Liver (tissue), 9 donors: Measurements from ENCODE around the gene TUB. TPM values are rescaled to one million over a fixed set of nuclear protein-coding genes. Genes with fewer than 3 reads are reported as not detected.

Source experiments
- DNase-seq: peaks from one replicate; pipeline ENCODE4 v3.0.0-alpha.2; 2017; ENCODE audit warnings: low spot score
- H3K27ac ChIP-seq, 2 donors: one replicate each; pipeline ENCODE4 v1.7.0; 2013; ENCODE audit warnings: inconsistent platforms in 2 of 2, low read length in 2 of 2, control low read depth in 1 of 2, low read depth in 1 of 2, mild to moderate bottlenecking in 1 of 2
- H3K27me3 ChIP-seq, 4 donors: one replicate each; pipeline versions ENCODE4 v1.6.1 to v1.7.0; 2013; ENCODE audit warnings: low read length in 3 of 4, inconsistent platforms in 1 of 4, mild to moderate bottlenecking in 1 of 4, moderate library complexity in 1 of 4; ENCODE audit not compliant: control insufficient read depth in 4 of 4, insufficient read depth in 4 of 4
- H3K36me3 ChIP-seq, 4 donors: one replicate each; pipeline versions ENCODE4 v1.6.1 to v1.7.0; 2013; ENCODE audit warnings: low read length in 3 of 4, mild to moderate bottlenecking in 3 of 4, low read depth in 1 of 4, moderate library complexity in 1 of 4; ENCODE audit not compliant: control insufficient read depth in 4 of 4, insufficient read depth in 3 of 4
- H3K4me1 ChIP-seq, 4 donors: one replicate each; pipeline versions ENCODE4 v1.6.1 to v1.7.0; 2013; ENCODE audit warnings: low read length in 3 of 4, mild to moderate bottlenecking in 3 of 4, moderate library complexity in 1 of 4; ENCODE audit not compliant: control insufficient read depth in 4 of 4, insufficient read depth in 4 of 4
- H3K4me3 ChIP-seq, 3 donors: one replicate each; pipeline versions ENCODE4 v1.6.1 to v1.7.0; 2013; ENCODE audit warnings: low read length in 3 of 3, control low read depth in 1 of 3, low read depth in 1 of 3, mild to moderate bottlenecking in 1 of 3
- H3K9ac ChIP-seq, 2 donors: one replicate each; pipeline ENCODE4 v1.7.0; 2013; ENCODE audit warnings: low read length in 2 of 2, mild to moderate bottlenecking in 2 of 2, moderate library complexity in 2 of 2, control low read depth in 1 of 2, low read depth in 1 of 2
- H3K9me3 ChIP-seq, 4 donors: one replicate each; pipeline versions ENCODE4 v1.6.1 to v1.7.0; 2013; ENCODE audit warnings: low read length in 3 of 4; ENCODE audit not compliant: control insufficient read depth in 4 of 4
- CTCF ChIP-seq: fragments of 150-350 bp; IDR thresholded peaks from 2 replicates; pipeline ENCODE4 v1.5.1; 2017; ENCODE audit warnings: improper control_type of control experiment, low read depth, low read length; ENCODE audit not compliant: missing input control
- FOXA2 ChIP-seq: IDR thresholded peaks from 2 replicates; pipeline ENCODE4 v1.6.1; 2016; ENCODE audit warnings: antibody characterized with exemption
- GABPA ChIP-seq, 2 donors: IDR thresholded peaks in 1 of 2; conservative IDR thresholded peaks in 1 of 2; 2 replicates each; pipeline ENCODE4 v1.6.1; 2016; ENCODE audit warnings: antibody characterized with exemption in 2 of 2, mild to moderate bottlenecking in 1 of 2, moderate library complexity in 1 of 2
- NR2F2 ChIP-seq: IDR thresholded peaks from 2 replicates; pipeline ENCODE4 v1.6.1; 2016; ENCODE audit warnings: antibody characterized with exemption
- RAD21 ChIP-seq, 2 donors: IDR thresholded peaks; 2 replicates each; pipeline ENCODE4 v1.6.1; 2016; ENCODE audit warnings: antibody characterized with exemption in 2 of 2, mild to moderate bottlenecking in 2 of 2
- RXRA ChIP-seq, 2 donors: IDR thresholded peaks; 2 replicates each; pipeline ENCODE4 v1.6.1; 2017 to 2018; ENCODE audit warnings: antibody characterized with exemption in 2 of 2, mild to moderate bottlenecking in 1 of 2
- SP1 ChIP-seq: IDR thresholded peaks from 2 replicates; pipeline ENCODE4 v1.6.1; 2018; ENCODE audit warnings: antibody characterized with exemption, mild to moderate bottlenecking
- TAF1 ChIP-seq: conservative IDR thresholded peaks from 2 replicates; pipeline ENCODE4 v1.6.1; 2016; ENCODE audit warnings: antibody characterized with exemption, mild to moderate bottlenecking
- YY1 ChIP-seq: IDR thresholded peaks from 2 replicates; pipeline ENCODE4 v1.6.1; 2016; ENCODE audit warnings: antibody characterized with exemption, mild to moderate bottlenecking
- WGBS: extraction: QIAGEN DNeasy Blood & Tissue Kit; methylation state at CpG from one replicate; pipeline ENCODE4 v1.1.7; 2013; 5-methylcytosine and 5-hydroxymethylcytosine counted together
- polyA plus RNA-seq, 2 donors: library from polyadenylated mRNA; stranded (reverse) in 1 of 2; unstranded in 1 of 2; fragments of 200-250 nt in 1 of 2; fragments of >200 nt in 1 of 2; fragmentation: Nextera tagmentation in 1 of 2; extraction: Ambion mirVana in 1 of 2; gene quantifications; one replicate each; pipeline versions ENCODE4 v1.2.1 to v1.2.3, GENCODE V29; 2013 to 2015
- total RNA-seq, 2 donors: library from RNA; depleted of rRNA; stranded (reverse); fragments of >200 nt; gene quantifications; one replicate each; pipeline ENCODE4 v1.2.3, GENCODE V29; 2014
- TF ChIP-seq, protein P1 (sequence below): IDR thresholded peaks from 2 replicates; pipeline ENCODE4 v1.6.1; 2016; ENCODE audit warnings: antibody characterized with exemption, mild to moderate bottlenecking
- TF ChIP-seq, protein P2 (sequence below): IDR thresholded peaks from 2 replicates; pipeline ENCODE4 v1.6.1; 2016; ENCODE audit warnings: antibody characterized with exemption
- TF ChIP-seq, protein P3 (sequence below): IDR thresholded peaks from 2 replicates; pipeline ENCODE4 v1.6.1; 2016; ENCODE audit warnings: antibody characterized with exemption
- TF ChIP-seq, protein P4 (sequence below): IDR thresholded peaks from 2 replicates; pipeline ENCODE4 v1.6.1; 2016; ENCODE audit warnings: antibody characterized with exemption
- donor health status: healthy.
- donor health status: healthy.
- donor health status: healthy.
- donor health status: healthy.
- donor health status: healthy.

The TUB gene
- total and polyA plus RNA-seq, 4 donors = 0.15 to 1.3 (median 0.66) TPM

GRCh38 chr11:8069771-8070170 lies 11.2 kb upstream of the TUB start:
- no peaks in the 10 kb centered on the region for H3K27me3 ChIP-seq
- DNase-seq = no peak
- H3K27ac ChIP-seq = peak overlapping the region in 1 of 2 donors; percentile 75
- H3K9me3 ChIP-seq = no peaks in the 10 kb centered on the region
- H3K4me1 ChIP-seq = peaks cover 4 to 17% (median 14%) of the 10 kb centered on the region in 4 donors
- 90% methylated on average over 8 of the region's 8 CpGs for WGBS
- no peaks in the 10 kb centered on the region for H3K36me3 ChIP-seq
- TF ChIP-seq, protein P1, sequence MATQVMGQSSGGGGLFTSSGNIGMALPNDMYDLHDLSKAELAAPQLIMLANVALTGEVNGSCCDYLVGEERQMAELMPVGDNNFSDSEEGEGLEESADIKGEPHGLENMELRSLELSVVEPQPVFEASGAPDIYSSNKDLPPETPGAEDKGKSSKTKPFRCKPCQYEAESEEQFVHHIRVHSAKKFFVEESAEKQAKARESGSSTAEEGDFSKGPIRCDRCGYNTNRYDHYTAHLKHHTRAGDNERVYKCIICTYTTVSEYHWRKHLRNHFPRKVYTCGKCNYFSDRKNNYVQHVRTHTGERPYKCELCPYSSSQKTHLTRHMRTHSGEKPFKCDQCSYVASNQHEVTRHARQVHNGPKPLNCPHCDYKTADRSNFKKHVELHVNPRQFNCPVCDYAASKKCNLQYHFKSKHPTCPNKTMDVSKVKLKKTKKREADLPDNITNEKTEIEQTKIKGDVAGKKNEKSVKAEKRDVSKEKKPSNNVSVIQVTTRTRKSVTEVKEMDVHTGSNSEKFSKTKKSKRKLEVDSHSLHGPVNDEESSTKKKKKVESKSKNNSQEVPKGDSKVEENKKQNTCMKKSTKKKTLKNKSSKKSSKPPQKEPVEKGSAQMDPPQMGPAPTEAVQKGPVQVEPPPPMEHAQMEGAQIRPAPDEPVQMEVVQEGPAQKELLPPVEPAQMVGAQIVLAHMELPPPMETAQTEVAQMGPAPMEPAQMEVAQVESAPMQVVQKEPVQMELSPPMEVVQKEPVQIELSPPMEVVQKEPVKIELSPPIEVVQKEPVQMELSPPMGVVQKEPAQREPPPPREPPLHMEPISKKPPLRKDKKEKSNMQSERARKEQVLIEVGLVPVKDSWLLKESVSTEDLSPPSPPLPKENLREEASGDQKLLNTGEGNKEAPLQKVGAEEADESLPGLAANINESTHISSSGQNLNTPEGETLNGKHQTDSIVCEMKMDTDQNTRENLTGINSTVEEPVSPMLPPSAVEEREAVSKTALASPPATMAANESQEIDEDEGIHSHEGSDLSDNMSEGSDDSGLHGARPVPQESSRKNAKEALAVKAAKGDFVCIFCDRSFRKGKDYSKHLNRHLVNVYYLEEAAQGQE = no peak
- TF ChIP-seq, protein P2, sequence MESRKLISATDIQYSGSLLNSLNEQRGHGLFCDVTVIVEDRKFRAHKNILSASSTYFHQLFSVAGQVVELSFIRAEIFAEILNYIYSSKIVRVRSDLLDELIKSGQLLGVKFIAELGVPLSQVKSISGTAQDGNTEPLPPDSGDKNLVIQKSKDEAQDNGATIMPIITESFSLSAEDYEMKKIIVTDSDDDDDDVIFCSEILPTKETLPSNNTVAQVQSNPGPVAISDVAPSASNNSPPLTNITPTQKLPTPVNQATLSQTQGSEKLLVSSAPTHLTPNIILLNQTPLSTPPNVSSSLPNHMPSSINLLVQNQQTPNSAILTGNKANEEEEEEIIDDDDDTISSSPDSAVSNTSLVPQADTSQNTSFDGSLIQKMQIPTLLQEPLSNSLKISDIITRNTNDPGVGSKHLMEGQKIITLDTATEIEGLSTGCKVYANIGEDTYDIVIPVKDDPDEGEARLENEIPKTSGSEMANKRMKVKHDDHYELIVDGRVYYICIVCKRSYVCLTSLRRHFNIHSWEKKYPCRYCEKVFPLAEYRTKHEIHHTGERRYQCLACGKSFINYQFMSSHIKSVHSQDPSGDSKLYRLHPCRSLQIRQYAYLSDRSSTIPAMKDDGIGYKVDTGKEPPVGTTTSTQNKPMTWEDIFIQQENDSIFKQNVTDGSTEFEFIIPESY = no peak
- TF ChIP-seq NR2F2 (no peak), TAF1 (no peak), SP1 (no peak), GABPA (IDR thresholded peaks at IDR 0.05 in 1 of 2, conservative IDR thresholded peaks at IDR 0.05 in 1 of 2) (no peak), YY1 (no peak), RXRA (IDR thresholded peaks at IDR 0.05) (no peak), RAD21 (IDR thresholded peaks at IDR 0.05) (no peak), FOXA2 (no peak)
- TF ChIP-seq, protein P3, sequence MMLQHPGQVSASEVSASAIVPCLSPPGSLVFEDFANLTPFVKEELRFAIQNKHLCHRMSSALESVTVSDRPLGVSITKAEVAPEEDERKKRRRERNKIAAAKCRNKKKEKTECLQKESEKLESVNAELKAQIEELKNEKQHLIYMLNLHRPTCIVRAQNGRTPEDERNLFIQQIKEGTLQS = no peak
- TF ChIP-seq, protein P4, sequence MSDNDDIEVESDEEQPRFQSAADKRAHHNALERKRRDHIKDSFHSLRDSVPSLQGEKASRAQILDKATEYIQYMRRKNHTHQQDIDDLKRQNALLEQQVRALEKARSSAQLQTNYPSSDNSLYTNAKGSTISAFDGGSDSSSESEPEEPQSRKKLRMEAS = no peak
- peak overlapping the region in 1 of 2 donors; percentile 36 for H3K9ac ChIP-seq
- no peak overlapping the region for H3K4me3 ChIP-seq

- TF ChIP-seq RAD21 (IDR thresholded peaks at IDR 0.05) (peak; percentile 74 to 79), CTCF (peak; percentile 42)
- TF ChIP-seq, protein P4 = no peak
- Histone ChIP-seq H3K36me3 (no peaks in the 10 kb centered on the region), H3K4me3 (no peak overlapping the region), H3K27ac (no peak overlapping the region), H3K4me1 (peaks cover 4 to 17% (median 14%) of the 10 kb centered on the region in 4 donors), H3K9ac (no peak overlapping the region), H3K9me3 (no peaks in the 10 kb centered on the region), H3K27me3 (no peaks in the 10 kb centered on the region)
- no peak for DNase-seq
- 48% methylated on average over 3 of the region's 3 CpGs for WGBS
These were observed 10.4 kb upstream of the TUB start for GRCh38 chr11:8070417-8071115.
